AG09319 (cell line): Measurements from ENCODE around the gene SEC24B.

Experiments
- DNase-seq: peaks from one replicate; pipeline ENCODE4 v3.0.0-alpha.2; 2010; ENCODE audit warnings: low read depth; ENCODE audit errors: extremely low read depth
- CTCF ChIP-seq: IDR thresholded peaks from 2 replicates; pipeline ENCODE4 v1.5.1; 2011; ENCODE audit warnings: low read depth, mild to moderate bottlenecking, inconsistent platforms, low read length, moderate library complexity

The SEC24B gene

GRCh38 chr4:109559983-109560686, 126.5 kb downstream of the SEC24B start, which contains the start of gene MCUB:
Gene MCUB, plus strand, starts transcription at chr4:109560246. Its CDS starts 92 bp downstream, at chr4:109560338.
- DNase-seq = peak; percentile 63
- no peak for TF ChIP-seq CTCF

- DNase-seq = peak; percentile 25
- TF ChIP-seq CTCF = no peak
These were observed 127.3 kb downstream of the SEC24B start for GRCh38 chr4:109560687-109561461.

GRCh38 chr4:109562457-109563239, 129.0 kb downstream of the SEC24B start:
- TF ChIP-seq CTCF = no peak
- no peak for DNase-seq

- DNase-seq = no peak
- no peak for TF ChIP-seq CTCF
These were observed 137.9 kb downstream of the SEC24B start for GRCh38 chr4:109571494-109571893.

- TF ChIP-seq CTCF = no peak
- no peak for DNase-seq
These were observed 138.5 kb downstream of the SEC24B start for GRCh38 chr4:109572154-109572553.

- DNase-seq = no peak
- no peak for TF ChIP-seq CTCF
These were observed 140.8 kb downstream of the SEC24B start for GRCh38 chr4:109574443-109574850.
